Heart left ventricle (tissue), 16 donors: ENCODE data around the gene PAX6. TPM values are rescaled to one million over a fixed set of nuclear protein-coding genes. Genes with fewer than 3 reads are reported as not detected.
"Not testable (repeated sequence)": the region's sequence is repeated elsewhere in the genome, so short reads cannot be mapped to it uniquely, and the experiment has no call there.

Experiments
- ATAC-seq, 4 donors: fragments of 200-7000 bp; cut with Tn5 transposase; one replicate each; pipeline ENCODE4 v1.9.1; 2020 to 2022; ENCODE audit warnings: moderate library complexity in 4 of 4, mild to moderate bottlenecking in 3 of 4, moderate number of reproducible peaks in 1 of 4
- DNase-seq, 5 donors: peaks; one replicate each; pipeline ENCODE4 v3.0.0-alpha.2; 2020
- H3K27ac ChIP-seq, 12 donors: fragments of 200-600 bp; sonication (generic) in 4 of 12; one replicate each; pipeline versions ENCODE4 v1.5.0 to v1.8.0; 2016 to 2022; ENCODE audit warnings: mild to moderate bottlenecking in 2 of 12
- H3K27me3 ChIP-seq, 9 donors: fragments of 200-600 bp; sonication (generic) in 2 of 9; one replicate each; pipeline versions ENCODE4 v1.5.1 to v1.8.0; 2016 to 2022; ENCODE audit warnings: mild to moderate bottlenecking in 3 of 9
- H3K36me3 ChIP-seq, 9 donors: fragments of 200-600 bp; sonication (generic) in 2 of 9; one replicate each; pipeline versions ENCODE4 v1.5.0 to v1.8.0; 2018 to 2022; ENCODE audit warnings: mild to moderate bottlenecking in 2 of 9
- H3K4me1 ChIP-seq, 12 donors: fragments of 200-600 bp; sonication (generic) in 4 of 12; one replicate each; pipeline versions ENCODE4 v1.5.0 to v1.8.0; 2016 to 2022; ENCODE audit warnings: mild to moderate bottlenecking in 3 of 12
- H3K4me3 ChIP-seq, 12 donors: fragments of 200-600 bp; sonication (generic) in 4 of 12; one replicate each; pipeline versions ENCODE4 v1.5.0 to v1.8.0; 2017 to 2022; ENCODE audit warnings: mild to moderate bottlenecking in 9 of 12, moderate library complexity in 4 of 12
- H3K9me3 ChIP-seq, 12 donors: fragments of 200-600 bp; sonication (generic) in 4 of 12; one replicate each; pipeline versions ENCODE4 v1.5.0 to v1.8.0; 2016 to 2022; ENCODE audit warnings: mild to moderate bottlenecking in 1 of 12
- POLR2A ChIP-seq, 2 donors: fragments of 450-650 bp; IDR thresholded peaks; one replicate each; pipeline ENCODE4 v1.6.1; 2017; ENCODE audit warnings: antibody characterized with exemption in 2 of 2, mild to moderate bottlenecking in 2 of 2, moderate library complexity in 2 of 2
- WGBS, 4 donors: extraction: QIAGEN DNeasy Blood & Tissue Kit in 2 of 4; methylation state at CpG; one replicate each; pipeline versions ENCODE4 v1.1.5 to v1.1.7; 2013 to 2018; 5-methylcytosine and 5-hydroxymethylcytosine counted together
- intact Hi-C, 10 donors: fragments of 100-400 bp; cut with DNase I; formaldehyde crosslinking; loops; one replicate each; pipeline versions ENCODE4 v1.11.1 to v1.14.2; 2022
- polyA plus RNA-seq, 2 donors: library from polyadenylated mRNA; stranded (reverse); fragments of 200-250 nt; gene quantifications; one replicate each; pipeline ENCODE4 v1.2.3, GENCODE V29; 2013
- total RNA-seq, 9 donors: library from RNA; depleted of rRNA in 2 of 9; stranded (reverse); fragments of >200 nt in 2 of 9; fragmentation: NEBNext Ultra II Directional in 3 of 9; extraction: Animal tissue kit (Norgen Biotek cat#: 25700) in 3 of 9; gene quantifications; one replicate each; pipeline versions ENCODE4 v1.1.0 to v1.2.4, GENCODE V29; 2016 to 2023
- TF ChIP-seq, protein P1 (sequence below), 12 donors: fragments of 200-600 bp; sonication (generic) in 4 of 12; IDR thresholded peaks; one replicate each; pipeline versions ENCODE4 v1.5.0 to v1.8.0; 2018 to 2022; ENCODE audit warnings: antibody characterized with exemption in 12 of 12, mild to moderate bottlenecking in 5 of 12
- donor health status: ischemic (EF 13 %, LVEDD 7.1; RV severe dilation, severe dysfunction).
- donor health status: healthy with polysubstance abuse.
- donor health status: DM: no; HTN: yes; CAD: no.
- donor health status: DM: no; HTN: no; CAD: no.
- donor health status: ischemic (EF 25% LVEDD 6.9; RV normal size, moderate dysfunction).
- donor health status: ischemic (EF 25% LVEDD 5.7; RV mildly dilated, moderate dysfunction).
- donor health status: healthy.
- donor health status: DM: yes; HTN: yes; CAD: no.
- donor health status: ischemic (EF 35%, LVEDD 5.7; RV mildly dilated, moderate dysfunction).
- donor health status: nonischemic (EF 11% LVEDD 7.7; RV severe dilation, severe dysfunction).
- donor health status: DM: yes; HTN: yes; CAD: no.
- donor health status: PGD.
- donor health status: ischemic (EF 29% LVEDD 5.4; RV normal size, mild dysfunction).
- donor health status: nonischemic (EF 23%, LVEDD 6.1; RV moderate dilation, normal function).

Gene PAX6
- total and polyA plus RNA-seq, 11 donors, result 0.09 to 0.50 (median 0.27) TPM; not detected in 8

DNA sequence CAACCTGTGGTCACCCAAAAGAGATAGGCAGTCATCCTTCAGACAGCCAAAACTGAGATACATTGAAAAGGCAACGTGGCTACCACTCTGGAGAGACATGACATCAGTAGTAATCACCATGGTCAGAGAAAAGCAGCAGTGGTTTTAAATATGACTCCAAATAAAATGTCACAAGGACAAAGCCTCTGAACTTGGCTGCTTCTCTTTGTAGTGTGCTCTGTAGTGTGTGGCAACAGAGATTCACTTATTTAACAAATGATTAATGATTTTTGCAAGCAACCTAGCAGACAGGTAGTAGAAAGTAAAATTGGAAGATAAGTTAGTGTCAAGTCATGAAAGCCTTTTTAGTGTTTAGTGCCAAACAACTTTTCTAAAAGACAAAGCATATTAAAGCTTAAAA is 63.5 kb downstream of the PAX6 start:
- Histone ChIP-seq H3K4me3 (no peak overlapping the region), H3K27ac (no peak overlapping the region), H3K4me1 (no peaks in the 10 kb centered on the region), H3K27me3 (no peaks in the 10 kb centered on the region), H3K36me3 (no peaks in the 10 kb centered on the region), H3K9me3 (peaks cover 0 to 5% (median 0%) of the 10 kb centered on the region in 12 donors)
- 19 to 30% (median 25%) methylated on average over 1 of the region's 1 CpG for WGBS, 4 donors
- TF ChIP-seq POLR2A (IDR thresholded peaks at IDR 0.05), result no peak
- TF ChIP-seq, protein P1, sequence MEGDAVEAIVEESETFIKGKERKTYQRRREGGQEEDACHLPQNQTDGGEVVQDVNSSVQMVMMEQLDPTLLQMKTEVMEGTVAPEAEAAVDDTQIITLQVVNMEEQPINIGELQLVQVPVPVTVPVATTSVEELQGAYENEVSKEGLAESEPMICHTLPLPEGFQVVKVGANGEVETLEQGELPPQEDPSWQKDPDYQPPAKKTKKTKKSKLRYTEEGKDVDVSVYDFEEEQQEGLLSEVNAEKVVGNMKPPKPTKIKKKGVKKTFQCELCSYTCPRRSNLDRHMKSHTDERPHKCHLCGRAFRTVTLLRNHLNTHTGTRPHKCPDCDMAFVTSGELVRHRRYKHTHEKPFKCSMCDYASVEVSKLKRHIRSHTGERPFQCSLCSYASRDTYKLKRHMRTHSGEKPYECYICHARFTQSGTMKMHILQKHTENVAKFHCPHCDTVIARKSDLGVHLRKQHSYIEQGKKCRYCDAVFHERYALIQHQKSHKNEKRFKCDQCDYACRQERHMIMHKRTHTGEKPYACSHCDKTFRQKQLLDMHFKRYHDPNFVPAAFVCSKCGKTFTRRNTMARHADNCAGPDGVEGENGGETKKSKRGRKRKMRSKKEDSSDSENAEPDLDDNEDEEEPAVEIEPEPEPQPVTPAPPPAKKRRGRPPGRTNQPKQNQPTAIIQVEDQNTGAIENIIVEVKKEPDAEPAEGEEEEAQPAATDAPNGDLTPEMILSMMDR (IDR thresholded peaks at IDR 0.05), result no peak
- intact Hi-C loops, result no loop called here
- ATAC-seq (no peak), DNase-seq (no peak)

DNA sequence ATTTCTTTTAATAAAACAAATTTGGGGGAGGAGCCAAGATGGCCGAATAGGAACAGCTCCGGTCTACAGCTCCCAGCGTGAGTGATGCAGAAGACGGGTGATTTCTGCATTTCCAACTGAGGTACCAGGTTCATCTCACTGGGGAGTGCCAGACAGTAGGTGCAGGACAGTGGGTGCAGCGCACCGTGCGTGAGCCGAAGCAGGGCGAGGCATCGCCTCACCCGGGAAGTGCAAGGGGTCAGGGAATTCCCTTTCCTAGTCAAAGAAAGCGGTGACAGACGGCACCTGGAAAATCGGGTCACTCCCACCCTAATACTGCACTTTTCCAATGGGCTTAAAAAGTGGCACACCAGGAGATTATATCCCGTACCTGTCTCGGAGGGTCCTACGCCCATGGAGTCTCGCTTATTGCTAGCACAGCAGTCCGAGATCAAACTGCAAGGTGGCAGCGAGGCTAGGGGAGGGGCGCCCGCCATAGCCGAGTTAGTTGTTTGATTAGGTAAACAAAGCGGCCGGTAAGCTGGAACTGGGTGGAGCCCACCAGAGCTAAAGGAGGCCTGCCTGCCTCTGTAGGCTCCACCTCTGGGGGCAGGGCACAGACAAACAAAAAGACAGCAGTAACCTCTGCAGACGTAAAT is 70.3 kb downstream of the PAX6 start:
- DNase-seq, intact Hi-C loops, ATAC-seq, H3K4me1 ChIP-seq, H3K27me3 ChIP-seq, H3K27ac ChIP-seq, H3K36me3 ChIP-seq, H3K4me3 ChIP-seq: not testable (repeated sequence)
- 94 to 97% (median 95%) methylated on average over 26 of the region's 26 CpGs for WGBS, 4 donors
- H3K9me3 ChIP-seq, result peaks cover 0 to 32% (median 7%) of the 10 kb centered on the region in 12 donors

DNA sequence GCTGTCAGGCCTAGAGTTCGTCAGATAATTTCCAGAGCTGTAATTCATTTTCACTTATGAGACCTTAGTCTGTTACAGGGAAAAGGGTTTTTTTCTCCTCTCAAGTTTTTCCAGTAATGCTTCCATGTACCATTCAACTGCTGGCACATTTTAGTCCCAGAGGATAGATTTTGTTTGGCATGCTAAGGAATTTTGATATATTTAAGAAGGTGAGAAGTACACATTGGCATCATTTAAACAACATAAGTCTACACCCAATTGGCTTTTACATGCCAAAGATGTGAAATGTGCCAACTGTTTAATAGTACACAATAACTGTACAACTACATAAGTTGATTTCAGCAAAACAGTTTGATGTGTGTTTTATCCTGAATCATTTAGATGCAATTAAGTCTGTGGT is 71.0 kb downstream of the PAX6 start:
- ATAC-seq (no peak), DNase-seq (no peak)
- TF ChIP-seq POLR2A (IDR thresholded peaks at IDR 0.05), result no peak
- TF ChIP-seq, protein P1 (IDR thresholded peaks at IDR 0.05), result no peak
- Histone ChIP-seq H3K4me1 (no peaks in the 10 kb centered on the region), H3K9me3 (peaks cover 0 to 33% (median 9%) of the 10 kb centered on the region in 12 donors), H3K36me3 (peaks cover 0 to 4% (median 0%) of the 10 kb centered on the region in 9 donors), H3K27ac (no peak overlapping the region), H3K4me3 (no peak overlapping the region), H3K27me3 (no peaks in the 10 kb centered on the region)
- 87 to 92% (median 91%) methylated on average over 1 of the region's 1 CpG for WGBS, 4 donors
- intact Hi-C loops, result no loop called here
